ENCODE data around the gene UBE4A.

DNA sequence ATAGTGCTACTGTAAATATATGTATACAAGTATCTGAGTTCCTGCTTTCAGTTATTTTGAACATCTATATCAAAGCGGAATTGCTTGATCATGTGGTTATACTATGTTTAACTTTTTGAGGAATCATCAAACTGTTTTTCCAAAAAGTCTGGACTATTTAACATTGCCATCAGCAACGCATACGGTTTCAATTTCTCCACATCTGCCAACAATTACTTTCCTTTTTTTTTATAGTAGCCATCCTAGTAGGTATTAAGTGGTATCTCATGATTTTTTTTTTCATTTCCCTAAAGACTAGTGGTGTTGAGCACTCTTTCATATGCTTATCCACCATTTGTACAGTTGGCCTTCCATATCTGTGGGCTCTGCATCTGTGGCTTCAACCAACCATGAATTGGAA, 1.3 kb upstream of the UBE4A start:
- no peak for TF ChIP-seq POLR2A (IDR thresholded peaks at IDR 0.05; ENCODE audit: low read depth, low read length)
- TF ChIP-seq POLR2AphosphoS5 (IDR thresholded peaks at IDR 0.05; ENCODE audit: low read depth, low read length), result no peak
